HG03442 (cell line): ENCODE data around the gene NKAIN4.
"Not testable (repeated sequence)": the region's sequence is repeated elsewhere in the genome, so short reads cannot be mapped to it uniquely, and the experiment has no call there.

Experiments
- ATAC-seq: cut with Tn5 transposase; IDR thresholded peaks from one replicate; pipeline ENCODE4 v1.9.1; 2021; ENCODE audit warnings: mild to moderate bottlenecking, moderate library complexity; ENCODE audit not compliant: unreplicated experiment

Gene NKAIN4

DNA sequence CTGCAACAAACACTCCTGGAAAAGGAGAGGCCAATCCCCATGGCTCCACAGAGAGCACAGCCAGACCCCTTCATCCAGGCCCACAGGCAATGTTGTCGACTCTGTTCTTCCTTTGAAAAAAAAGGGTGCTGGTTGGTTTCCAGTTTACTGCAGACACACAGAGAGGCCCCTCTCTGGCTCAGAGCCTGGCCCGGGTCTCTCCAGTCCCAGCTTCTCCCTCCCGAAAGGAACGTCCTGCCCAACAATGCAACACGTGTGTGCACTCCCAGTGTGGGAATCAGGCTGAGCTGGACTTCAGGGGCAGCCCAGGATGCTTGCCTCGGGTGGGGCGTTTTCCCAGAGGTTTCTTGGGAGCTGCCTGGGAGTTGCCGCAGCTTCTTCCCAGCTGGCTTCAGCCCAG lies 4.5 kb upstream of the NKAIN4 start:
- ATAC-seq = no peak

DNA sequence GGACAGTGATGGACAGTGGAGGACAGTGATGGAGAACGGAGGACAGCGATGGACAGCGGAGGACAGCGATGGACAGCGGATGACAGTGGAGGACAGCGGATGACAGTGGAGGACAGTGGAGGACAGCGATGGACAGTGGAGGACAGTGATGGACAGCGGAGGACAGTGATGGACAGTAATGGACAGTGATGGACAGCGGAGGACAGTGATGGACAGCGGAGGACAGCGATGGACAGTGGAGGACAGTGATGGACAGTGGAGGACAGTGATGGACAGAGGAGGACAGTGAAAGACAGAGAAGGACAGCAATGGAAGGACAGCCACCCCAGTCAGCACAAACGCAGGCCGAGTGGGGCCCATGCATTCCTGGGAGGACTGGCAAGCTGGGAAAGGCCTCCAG lies 3.4 kb upstream of the NKAIN4 start:
- no peak for ATAC-seq

DNA sequence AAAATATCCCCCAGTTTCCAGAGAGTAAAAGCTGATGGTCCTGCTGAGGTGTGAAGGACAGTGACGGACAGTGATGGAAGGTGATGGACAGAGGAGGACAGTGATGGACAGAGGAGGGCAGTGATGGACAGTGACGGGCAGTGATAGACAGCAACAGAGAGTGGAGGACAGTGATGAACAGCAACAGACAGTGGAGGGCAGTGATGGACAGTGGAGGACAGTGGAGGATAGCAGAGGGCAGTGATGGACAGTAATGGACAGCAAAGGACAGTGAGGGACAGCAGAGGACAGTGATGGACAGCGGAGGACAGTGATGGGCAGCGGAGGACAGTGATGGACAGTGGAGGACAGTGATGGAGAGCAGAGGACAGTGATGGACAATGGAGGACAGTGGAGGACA lies 2.7 kb upstream of the NKAIN4 start:
- no peak for ATAC-seq

DNA sequence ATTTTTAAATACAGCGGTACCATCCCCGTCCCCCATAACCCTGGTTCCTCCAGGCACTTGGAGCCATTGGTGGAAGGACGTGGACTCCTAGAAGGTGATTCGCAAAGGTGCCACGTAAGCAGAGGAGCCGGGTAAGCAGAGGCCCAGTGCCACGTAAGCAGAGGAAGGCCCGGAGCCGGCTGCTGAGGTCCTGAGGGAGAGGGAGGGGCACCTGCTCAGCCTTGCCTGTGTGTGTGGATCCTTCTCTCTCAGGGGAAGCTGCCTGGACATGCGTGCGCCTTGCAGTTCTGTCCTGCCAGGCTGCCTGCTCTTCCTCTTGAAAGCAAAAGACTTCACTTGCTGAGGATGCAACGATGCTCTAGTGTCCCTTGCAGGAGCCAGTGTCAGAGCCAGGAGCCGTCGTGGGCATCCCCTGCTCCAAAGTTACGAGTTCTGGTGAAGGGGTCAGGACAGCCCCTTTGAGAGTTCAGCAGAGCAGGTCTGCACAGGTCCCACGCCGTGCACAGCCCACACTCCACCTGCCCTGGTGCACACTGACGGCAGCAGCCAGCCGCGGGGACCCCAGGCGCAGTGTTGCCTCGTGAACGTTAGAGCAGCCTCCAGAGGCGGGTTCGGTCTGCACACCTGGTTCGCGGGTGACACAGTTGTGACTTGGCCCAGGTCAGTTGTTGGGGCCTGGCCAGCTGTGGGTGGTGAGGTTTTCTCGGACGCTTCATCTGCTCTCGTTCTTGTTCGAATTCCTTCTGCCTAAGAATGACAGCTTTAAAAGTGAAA lies 1.9 kb upstream of the NKAIN4 start:
- no peak for ATAC-seq

DNA sequence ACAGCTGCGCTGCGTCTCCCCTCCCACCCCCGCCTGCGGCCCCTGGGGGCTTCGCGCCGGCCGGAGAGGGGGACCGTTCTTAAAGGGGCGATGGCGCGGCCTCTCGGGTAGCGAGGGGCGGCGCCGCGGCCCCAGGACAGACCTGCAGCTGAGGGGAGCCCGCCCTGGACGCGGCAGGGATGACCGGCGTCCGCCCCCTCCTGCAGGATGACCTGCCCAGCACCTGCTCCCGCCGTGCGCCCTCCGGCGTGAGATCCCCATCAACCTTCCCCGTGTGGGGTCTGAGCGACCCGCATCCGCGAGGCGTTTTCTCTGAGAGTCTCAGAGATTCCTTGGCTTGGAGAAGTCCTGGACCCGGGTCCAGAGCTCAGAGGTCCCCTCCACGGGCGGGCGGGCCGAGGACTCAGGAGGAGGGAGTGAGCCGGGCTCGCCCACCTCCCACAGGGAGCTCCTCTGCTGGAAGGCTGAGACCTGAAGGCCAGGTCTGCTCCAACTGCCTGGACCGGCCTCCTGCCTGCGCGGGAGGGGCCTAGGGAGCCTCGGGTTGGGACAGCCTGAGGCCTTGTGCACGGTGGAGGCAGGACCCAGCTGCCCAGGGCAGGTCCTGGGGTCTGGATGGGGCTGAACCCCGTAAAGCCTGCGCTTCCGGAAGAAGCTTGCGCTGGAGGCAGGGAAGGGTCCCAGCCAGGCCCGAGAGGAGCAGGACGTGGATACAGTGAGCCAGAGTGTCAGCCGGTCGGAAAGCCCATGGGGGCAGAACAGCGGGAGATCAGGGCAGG lies 532 bp upstream of the NKAIN4 start:
- ATAC-seq = no peak

DNA sequence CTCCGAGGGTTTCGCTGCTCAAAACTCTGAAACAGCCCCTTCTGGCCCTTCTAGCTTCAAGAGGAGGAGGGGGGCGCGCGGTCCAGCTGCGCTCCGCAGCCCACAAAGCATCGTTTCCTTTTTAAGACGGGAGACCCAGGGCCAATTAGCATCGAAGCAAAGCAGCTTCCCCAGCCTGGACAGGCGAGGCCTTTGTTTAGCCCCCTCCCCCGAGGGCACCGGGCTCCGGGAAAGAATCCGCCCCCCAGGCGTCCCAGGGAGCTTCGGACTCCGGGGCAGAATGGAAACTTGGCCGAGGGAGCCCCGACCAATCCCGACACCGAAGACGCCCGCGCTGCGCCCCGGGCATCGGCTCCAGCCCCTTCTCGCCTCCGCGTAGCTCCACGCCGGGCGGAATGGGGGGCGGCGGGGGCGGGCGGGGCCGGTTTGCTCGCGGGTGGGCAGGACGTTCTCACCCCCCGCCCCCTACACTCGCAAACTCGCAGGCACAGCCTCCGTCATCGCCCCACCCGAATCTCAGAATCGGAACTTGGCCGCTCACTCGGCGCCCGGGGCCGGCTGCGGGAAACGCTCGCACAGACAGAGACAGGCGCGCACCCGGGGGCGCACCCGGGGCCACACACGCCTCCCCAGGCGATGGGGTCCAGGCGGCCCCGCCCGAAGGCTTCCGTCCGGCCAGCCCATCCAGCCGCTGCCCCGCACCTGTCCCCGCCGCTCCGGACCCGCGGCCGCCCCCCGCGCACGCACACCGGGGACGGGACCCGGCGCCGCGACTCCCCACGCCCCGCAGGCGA lies 628 bp downstream of the NKAIN4 start:
- ATAC-seq = no peak

DNA sequence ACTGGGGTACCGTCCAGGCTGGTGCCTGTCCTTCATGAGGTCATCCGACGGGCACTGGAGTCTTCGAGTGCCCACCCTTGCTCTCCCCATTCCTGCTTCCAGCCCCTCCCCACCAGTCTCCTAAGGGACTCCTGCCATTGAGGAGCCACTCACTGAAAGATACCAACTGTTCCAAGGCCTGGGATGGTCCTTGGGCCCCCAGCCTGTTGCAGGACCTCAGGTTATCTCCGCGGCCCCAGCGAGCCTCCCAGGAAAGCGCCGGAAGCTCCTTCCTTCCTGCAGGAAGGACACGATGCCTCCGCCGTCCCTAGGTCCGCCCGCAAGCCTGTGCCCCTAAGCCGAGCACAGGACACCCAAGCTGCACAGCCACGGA lies 1.2 kb downstream of the NKAIN4 start:
- no peak for ATAC-seq

DNA sequence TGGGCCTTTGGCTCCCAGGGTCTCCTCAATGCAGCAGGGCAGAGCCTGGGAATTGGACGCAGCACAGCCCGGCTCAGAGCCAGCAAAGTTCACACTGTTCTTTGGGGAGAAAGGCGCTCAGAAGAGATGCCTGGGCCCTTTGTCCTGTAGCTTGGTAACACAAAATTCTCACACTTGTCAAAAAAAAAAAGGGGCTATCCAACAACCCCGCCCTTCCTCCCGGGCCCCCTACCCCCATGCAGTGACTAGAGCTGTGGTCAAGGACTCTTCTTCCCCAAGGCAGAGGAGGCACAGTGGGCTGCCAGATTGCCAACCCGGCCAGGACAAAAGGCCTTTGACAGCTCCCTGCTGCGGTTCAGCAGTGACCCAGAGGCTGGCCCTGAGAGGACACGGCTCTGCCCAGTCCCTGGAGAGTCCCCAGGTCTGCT lies 2.0 kb downstream of the NKAIN4 start:
- no peak for ATAC-seq

DNA sequence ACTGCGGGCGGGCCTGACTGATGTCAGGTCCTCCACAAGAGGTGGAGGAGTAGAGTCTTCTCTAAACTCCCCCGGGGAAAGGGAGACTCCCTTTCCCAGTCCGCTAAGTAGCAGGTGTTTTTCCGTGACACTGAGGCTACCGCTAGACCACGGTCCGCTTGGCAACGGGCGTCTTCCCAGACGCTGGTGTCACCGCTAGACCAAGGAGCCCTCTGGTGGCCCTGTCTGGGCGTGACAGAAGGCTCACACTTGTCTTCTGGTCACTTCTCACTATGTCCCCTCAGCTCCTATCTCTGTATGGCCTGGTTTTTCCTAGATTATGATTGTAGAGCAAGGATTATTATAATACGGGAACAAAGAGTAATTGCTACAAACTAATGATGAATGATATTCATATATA lies 2.9 kb downstream of the NKAIN4 start:
- not testable (repeated sequence) for ATAC-seq

DNA sequence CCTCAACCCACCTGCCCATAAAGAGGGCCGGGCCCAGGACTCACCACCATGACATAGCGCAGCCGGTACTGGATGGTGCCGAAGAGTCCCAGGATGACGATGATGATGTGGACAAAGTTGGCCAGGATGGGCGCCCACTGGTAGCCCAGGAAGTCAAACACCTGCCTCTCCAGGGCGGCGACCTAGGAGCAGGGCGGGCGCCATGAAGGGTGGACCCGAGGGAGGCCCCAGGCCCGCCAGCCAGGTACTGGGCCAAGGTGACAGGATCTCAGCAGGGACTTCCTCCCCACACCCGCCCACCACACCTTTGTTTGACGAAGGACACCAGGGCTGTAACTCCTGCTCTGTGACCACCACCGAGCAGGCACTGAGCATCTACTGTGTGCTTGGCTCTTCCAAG lies 4.4 kb downstream of the NKAIN4 start:
- no peak for ATAC-seq

DNA sequence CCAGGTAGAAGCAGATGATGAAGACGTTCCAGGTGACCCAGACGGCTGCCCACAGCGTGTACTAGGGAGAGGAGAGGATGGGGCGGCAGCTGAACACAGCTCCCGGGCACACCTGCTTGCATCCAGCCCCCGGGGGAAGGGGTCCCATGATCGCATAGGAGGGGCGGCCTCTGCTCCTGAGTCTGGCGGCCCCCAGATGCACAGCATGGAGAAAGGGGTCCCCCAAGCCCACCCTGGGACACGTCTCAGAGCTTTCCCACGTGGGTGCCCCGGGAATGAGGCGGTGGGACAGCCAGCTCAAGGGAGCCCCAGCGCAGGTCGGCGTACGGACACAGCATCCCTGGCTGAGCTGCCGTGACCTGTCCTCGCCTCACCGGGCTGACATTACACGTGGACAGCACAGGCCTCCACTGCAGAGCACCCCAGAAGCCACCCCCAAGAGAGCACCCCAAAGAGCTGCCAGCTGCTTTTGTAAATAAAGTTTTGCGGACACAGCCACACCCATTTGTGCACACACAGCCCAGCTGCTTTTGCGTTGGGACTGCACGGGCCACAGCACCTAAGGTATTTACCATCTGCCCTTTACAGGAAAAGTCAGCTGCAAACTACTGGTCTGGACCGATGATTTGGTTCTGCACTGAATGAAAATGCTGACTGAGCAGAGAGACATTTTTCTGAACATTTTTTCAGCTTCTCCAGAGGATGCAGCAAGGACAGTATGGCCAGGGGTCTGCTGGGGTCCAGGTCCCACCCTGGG lies 5.2 kb downstream of the NKAIN4 start:
- ATAC-seq = no peak

DNA sequence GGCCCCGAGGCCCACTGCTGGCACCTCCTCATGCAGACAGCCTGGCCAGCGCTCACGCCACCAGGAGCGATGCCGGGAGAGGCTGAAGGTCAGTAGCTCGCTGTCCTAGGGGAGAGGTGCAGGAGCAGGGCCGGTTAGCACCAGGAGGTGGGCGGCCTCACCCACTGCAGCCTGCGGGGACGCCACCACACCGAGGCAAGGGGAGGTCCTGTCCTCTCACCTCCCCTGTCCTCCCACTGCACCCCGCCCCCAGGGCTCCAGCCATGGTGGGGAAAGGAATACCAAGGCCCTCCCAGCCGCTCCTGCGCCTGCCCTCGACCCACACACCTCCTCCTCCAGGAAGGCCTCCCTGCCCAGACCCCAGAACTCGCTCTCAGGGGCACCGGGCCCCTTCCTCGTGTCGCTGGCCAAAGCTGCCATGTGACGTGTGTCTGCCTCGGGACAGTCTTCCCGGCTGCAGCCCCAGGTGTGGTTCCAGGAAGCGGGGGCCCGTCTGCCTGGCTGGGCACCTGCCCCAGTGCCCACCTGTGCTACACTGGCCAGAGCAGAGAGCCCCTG lies 6.5 kb downstream of the NKAIN4 start:
- ATAC-seq = no peak

DNA sequence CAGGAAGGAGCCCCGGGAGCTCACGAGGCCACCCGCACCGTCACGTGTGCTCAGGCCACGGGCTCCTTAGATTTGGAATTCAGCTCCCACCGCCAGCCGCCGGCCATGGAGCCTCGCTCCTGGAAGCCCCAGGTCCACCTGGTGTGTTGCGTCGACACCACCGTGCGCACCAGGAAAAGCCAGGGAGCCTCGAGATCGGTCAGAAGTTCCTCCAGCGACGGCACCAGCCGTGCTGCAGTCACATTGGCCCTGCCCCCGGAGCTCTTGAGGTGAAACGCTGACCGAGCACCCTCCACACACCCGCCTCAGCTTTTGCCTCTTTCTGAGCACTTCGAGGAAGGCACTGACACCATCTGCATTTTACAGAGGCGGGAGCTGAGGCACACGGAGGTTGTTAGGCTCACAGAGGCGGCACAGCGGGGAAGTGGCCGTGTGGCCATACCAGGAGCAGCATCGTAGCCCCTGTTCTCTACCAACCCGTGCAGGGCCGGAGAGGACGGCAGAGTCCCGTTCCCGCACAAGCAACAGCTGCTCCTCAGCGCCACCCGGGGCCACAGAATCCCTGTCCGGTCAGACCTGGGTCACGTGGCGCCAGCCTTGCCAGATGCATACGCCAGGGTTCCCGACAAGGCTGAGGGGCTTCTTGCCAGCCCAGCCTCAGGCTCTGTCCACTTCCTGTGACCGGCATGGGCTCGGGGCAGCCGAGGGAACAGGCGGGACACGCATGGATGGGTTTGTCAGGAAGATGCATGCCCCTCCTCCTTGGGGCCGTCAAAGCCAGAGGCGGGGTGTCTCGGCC lies 7.6 kb downstream of the NKAIN4 start:
- no peak for ATAC-seq

DNA sequence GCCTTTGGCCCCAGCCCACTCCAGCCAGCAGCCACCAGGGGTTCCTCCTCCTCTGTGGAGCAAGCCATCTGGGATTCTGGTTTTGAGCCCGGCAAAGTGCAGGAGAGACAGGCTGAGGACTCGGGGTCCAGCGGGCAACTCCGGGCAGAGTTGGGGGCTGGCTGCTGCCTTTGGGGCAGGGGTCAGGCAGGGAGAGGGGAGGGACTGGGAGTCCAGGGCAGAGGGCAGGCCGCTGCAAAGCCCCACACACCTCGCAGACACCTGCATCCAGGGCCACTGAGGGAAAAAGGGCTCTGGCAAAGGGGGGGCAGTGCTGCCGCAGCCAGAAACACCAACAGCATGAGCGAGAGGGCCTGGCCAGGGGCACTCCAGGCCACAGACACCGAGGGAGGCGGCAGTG lies 9.8 kb downstream of the NKAIN4 start:
- no peak for ATAC-seq

DNA sequence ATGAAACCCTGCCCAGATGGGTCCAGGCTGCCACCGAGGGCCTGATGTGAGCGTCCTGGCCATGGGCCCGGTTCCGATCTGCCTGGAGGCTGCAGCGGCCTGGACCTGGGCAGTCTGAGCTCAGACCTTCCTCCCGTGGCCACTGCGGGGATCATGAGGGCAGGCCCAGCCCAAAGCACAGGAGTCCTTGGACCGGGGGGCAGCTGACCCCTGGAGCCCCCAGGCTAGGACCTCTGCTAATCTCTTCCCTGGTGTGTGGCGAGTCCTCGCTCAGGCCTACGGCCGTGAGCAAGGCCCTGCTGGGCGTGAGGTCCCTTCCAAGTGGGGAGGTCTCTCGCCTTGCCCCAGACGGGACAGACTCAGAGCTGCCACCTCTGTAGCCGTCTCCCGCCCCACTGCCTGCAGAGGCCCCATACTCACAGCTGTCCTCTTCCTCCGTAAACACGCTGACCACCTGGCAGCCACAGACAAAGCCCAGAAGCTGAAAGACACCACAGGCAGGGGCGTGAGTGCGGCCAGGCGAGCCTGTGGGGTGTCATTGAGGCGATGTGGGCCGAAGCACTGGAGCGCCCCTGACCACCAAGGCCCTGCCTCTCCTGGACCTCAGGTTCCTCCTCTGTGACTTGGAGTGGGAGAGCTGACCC lies 10.5 kb downstream of the NKAIN4 start:
- ATAC-seq = no peak

DNA sequence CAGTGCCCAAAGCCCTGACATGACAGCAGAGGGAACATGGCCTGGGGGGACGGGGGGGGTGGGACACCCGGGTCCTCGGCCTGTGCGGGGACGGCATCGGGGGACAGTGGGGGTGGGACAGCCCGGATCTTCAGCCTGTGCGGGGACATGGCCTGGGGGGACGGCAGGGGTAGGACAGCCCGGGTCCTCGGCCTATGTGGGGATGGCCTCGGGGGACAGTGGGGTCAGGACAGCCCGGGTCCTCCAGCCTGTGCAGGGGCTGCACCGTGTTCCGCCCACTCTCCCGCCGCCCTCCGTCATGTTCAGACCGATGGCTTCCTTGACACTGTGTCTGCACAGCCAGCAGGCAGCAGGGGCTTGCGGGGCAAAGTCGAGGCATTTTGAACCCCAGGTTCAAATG lies 11.5 kb downstream of the NKAIN4 start:
- ATAC-seq = no peak

DNA sequence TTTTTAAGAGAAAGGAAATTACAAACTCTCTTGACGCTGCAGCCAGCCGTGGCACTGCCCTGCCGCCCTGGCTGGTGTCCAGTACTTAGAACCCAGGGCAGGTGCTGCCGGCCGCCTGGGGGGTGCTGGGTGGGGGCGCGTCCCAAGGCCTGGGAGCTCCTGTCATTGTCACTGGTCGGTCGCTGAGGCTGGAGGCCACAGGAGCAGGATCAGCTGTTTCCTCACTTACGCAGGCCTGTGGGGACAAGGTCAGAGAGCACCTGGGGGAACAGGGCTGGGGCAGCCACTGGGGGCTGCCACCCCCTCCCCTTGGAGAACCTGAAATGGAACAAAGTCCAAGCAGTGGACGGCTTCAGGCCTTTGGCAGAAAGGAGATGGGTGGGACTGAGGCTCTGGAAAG lies 13.0 kb downstream of the NKAIN4 start:
- no peak for ATAC-seq

DNA sequence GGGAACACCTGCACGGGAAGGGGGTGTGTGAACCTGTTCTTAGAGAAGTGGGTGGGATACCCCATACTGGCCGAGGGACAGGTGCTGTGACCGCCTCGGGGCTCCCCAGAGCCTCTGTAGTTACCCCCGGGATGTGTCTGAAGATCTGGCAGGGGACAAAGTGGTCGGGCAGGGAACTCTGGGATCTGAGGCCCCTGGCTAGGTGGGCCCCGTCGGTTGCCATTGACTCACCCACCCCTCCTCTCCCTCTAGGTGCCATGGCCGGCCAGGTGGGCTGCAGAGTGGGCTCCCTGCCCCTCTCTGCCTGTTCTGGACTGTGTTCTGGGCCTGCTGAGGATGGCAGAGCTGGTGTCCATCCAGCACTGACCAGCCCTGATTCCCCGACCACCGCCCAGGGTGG lies 14.3 kb downstream of the NKAIN4 start:
- no peak for ATAC-seq

DNA sequence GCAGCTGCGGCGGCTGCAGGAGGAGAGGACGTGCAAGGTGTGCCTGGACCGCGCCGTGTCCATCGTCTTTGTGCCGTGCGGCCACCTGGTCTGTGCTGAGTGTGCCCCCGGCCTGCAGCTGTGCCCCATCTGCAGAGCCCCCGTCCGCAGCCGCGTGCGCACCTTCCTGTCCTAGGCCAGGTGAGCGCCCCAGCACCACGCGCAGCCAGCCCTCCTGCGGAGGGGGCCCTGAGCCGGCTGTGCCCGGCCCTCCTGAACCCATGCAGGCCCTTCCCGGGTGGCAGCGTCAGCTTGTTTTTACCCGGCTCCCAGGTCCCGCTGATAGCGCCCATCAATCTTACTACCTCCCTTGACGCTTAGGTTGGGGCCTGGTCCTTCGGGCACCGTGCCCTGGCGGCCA lies 14.8 kb downstream of the NKAIN4 start:
- no peak for ATAC-seq
